PC-3 (cell line): ENCODE measurements around the gene RND1. TPM values are rescaled to one million over a fixed set of nuclear protein-coding genes. Genes with fewer than 3 reads are reported as not detected.
"Not testable (repeated sequence)": the region's sequence is repeated elsewhere in the genome, so short reads cannot be mapped to it uniquely, and the experiment has no call there.

Experiments used
- ATAC-seq: fragments of 200-7000 bp; cut with Tn5 transposase; 2 replicates; pipeline ENCODE4 v1.9.1; 2020; ENCODE audit warnings: mild to moderate bottlenecking, moderate library complexity
- BruUV-seq: library from RNA; stranded (reverse); fragments of 400-500 nt; replicated peaks from 2 replicates; lab custom pipeline; 2021; lab: Mats Ljungman, UMichigan
- CTCF ChIA-PET: fragments of 300-600 bp; sonication (Branson Sonifier 250); formaldehyde crosslinking; loops from one replicate; lab custom pipeline; 2022; ENCODE audit warnings: antibody characterized with exemption; lab: Charles Lee
- POLR2A ChIA-PET: fragments of 300-600 bp; sonication (Branson Sonifier 250); formaldehyde crosslinking; loops from one replicate; lab custom pipeline; 2022; ENCODE audit warnings: antibody characterized with exemption; ENCODE audit not compliant: unreplicated experiment; lab: Charles Lee
- DNase-seq: peaks from one replicate; pipeline ENCODE4 v3.0.0-alpha.2; 2015
- H2AFZ ChIP-seq: fragments of 300-600 bp; sonication (generic); 2 replicates; pipeline ENCODE4 v1.6.0; 2016; ENCODE audit warnings: antibody characterized with exemption, low read length
- H3F3A ChIP-seq: fragments of 300-600 bp; sonication (generic); one replicate; pipeline ENCODE4 v1.6.0; 2017; ENCODE audit warnings: antibody characterized with exemption, low read length, control low read depth, mild to moderate bottlenecking; ENCODE audit not compliant: unreplicated experiment
- H3K27ac ChIP-seq: fragments of 300-600 bp; sonication (generic); 2 replicates; pipeline ENCODE4 v1.5.1; 2016; ENCODE audit warnings: mild to moderate bottlenecking, low read length
- H3K27me3 ChIP-seq: fragments of 300-600 bp; sonication (generic); 2 replicates; pipeline ENCODE4 v1.6.1; 2016; ENCODE audit warnings: low read length, mixed read lengths
- H3K36me3 ChIP-seq: fragments of 300-600 bp; sonication (generic); 2 replicates; pipeline ENCODE4 v1.6.1; 2016; ENCODE audit warnings: low read depth, mixed run types, low read length, mixed read lengths
- H3K4me1 ChIP-seq: fragments of 300-600 bp; sonication (generic); 2 replicates; pipeline ENCODE4 v1.5.1; 2016; ENCODE audit warnings: low read length; ENCODE audit not compliant: insufficient read depth
- H3K4me2 ChIP-seq: fragments of 300-600 bp; sonication (generic); 2 replicates; pipeline ENCODE4 v1.6.0; 2016; ENCODE audit warnings: low read length
- H3K4me3 ChIP-seq: fragments of 300-600 bp; sonication (generic); 2 replicates; pipeline ENCODE4 v1.5.1; 2016; ENCODE audit warnings: mild to moderate bottlenecking, low read length, mixed read lengths
- H3K79me2 ChIP-seq: fragments of 300-600 bp; sonication (generic); 2 replicates; pipeline ENCODE4 v1.6.1; 2017; ENCODE audit warnings: low read length, mixed read lengths
- H3K9ac ChIP-seq: fragments of 300-600 bp; sonication (generic); 2 replicates; pipeline ENCODE4 v1.6.0; 2016; ENCODE audit warnings: mild to moderate bottlenecking, low read length
- H3K9me2 ChIP-seq: fragments of 300-600 bp; sonication (generic); replicated peaks from 2 replicates; pipeline ENCODE4 v1.6.1; 2016; ENCODE audit warnings: mixed run types, low read length, mixed read lengths
- H3K9me3 ChIP-seq: fragments of 300-600 bp; sonication (generic); 2 replicates; pipeline ENCODE4 v1.6.1; 2016; ENCODE audit warnings: low read length, mixed read lengths
- H4K20me1 ChIP-seq: fragments of 300-600 bp; sonication (generic); 2 replicates; pipeline ENCODE4 v1.6.1; 2016; ENCODE audit warnings: low read length, mixed read lengths
- CTCF ChIP-seq: fragments of 300-600 bp; sonication (generic); conservative IDR thresholded peaks from 2 replicates; pipeline ENCODE4 v1.5.1; 2017; ENCODE audit warnings: antibody characterized with exemption, low read depth, mild to moderate bottlenecking, low read length
- EZH2 ChIP-seq: fragments of 300-600 bp; sonication (generic); IDR thresholded peaks from one replicate; pipeline ENCODE4 v1.6.1; 2017; ENCODE audit warnings: antibody characterized with exemption, mild to moderate bottlenecking, low read length; ENCODE audit not compliant: unreplicated experiment
- EZH2phosphoT487 ChIP-seq: fragments of 300-600 bp; sonication (generic); IDR thresholded peaks from 2 replicates; pipeline ENCODE4 v1.6.1; 2018; ENCODE audit warnings: mild to moderate bottlenecking, antibody characterized with exemption, low read length, borderline replicate concordance
- intact Hi-C: fragments of 100-400 bp; cut with micrococcal nuclease; formaldehyde crosslinking; loops from 2 replicates; pipeline ENCODE4 v1.9.0; 2023
- total RNA-seq: library from RNA; depleted of rRNA; stranded (reverse); fragments of >200 nt; gene quantifications from 2 replicates; pipeline ENCODE4 v1.2.3, GENCODE V29; 2014

RND1 gene
- total RNA-seq, 1 experiment from 2014 or later: 8.3 TPM

- H2AFZ ChIP-seq: no peak overlapping the region
- H3K9me3 ChIP-seq: no peaks in the 10 kb centered on the region
- H3K27ac ChIP-seq: no peak overlapping the region
- POLR2A ChIA-PET: no interaction called here
- TF ChIP-seq EZH2 (no peak), EZH2phosphoT487 (no peak), CTCF (no peak)
- no peak overlapping the region for H3K4me2 ChIP-seq
- H3K4me3 ChIP-seq: no peak overlapping the region
- DNase-seq (no peak), ATAC-seq (no peak)
- no peaks in the 10 kb centered on the region for H3K27me3 ChIP-seq
- H4K20me1 ChIP-seq: no peaks in the 10 kb centered on the region
- H3K9me2 ChIP-seq: no peaks in the 10 kb centered on the region
- H3K79me2 ChIP-seq: peaks cover 6% of the 10 kb centered on the region
- BruUV-seq: no TSS peak
- CTCF ChIA-PET: no interaction called here
- intact Hi-C loops: no loop called here
- H3K4me1 ChIP-seq: peaks cover 8% of the 10 kb centered on the region; the same call in 1 of the 2 replicates
- no peak overlapping the region for H3K9ac ChIP-seq
- H3K36me3 ChIP-seq: no peaks in the 10 kb centered on the region
- H3F3A ChIP-seq: no peaks in the 10 kb centered on the region
These were observed 9.3 kb downstream of the RND1 start for GRCh38 chr12:48856379-48856778.

DNA sequence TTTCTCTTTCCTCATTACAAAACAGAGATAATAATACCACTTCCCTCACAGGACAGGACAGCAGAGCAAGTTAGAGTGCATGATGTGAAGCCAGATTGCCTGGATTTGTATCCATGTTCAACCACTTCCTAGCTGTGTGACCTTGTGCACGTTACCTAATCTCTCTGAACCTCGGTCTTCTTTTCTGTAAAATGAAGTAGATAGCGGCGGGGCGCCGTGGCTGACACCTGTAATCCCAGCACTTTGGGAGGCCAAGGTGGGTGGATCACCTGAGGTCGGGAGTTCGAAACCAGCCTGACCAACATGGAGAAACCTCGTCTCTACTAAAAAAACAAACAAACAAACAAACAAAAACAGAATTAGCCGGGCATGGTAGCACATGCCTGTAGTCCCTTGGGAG is 10.7 kb downstream of the RND1 start:
- H3K4me3 ChIP-seq, H3K27ac ChIP-seq, ATAC-seq, H3K36me3 ChIP-seq, H4K20me1 ChIP-seq, DNase-seq, H3F3A ChIP-seq, H3K4me2 ChIP-seq, POLR2A ChIA-PET, H3K9me3 ChIP-seq, H2AFZ ChIP-seq, CTCF ChIA-PET, H3K9ac ChIP-seq, BruUV-seq, H3K27me3 ChIP-seq, H3K9me2 ChIP-seq: not testable (repeated sequence)
- Histone ChIP-seq H3K4me1 (peaks cover 17% of the 10 kb centered on the region), H3K79me2 (peaks cover 20% of the 10 kb centered on the region)
- intact Hi-C loops: loop anchor here (5.0 kb wide), 1 partner anchor 127 kb away; no protein-coding TSS in a partner anchor

- H3K9ac ChIP-seq: no peak overlapping the region
- peaks cover 25% of the 10 kb centered on the region for H3K79me2 ChIP-seq
- no peak overlapping the region for H3K4me3 ChIP-seq
- no peaks in the 10 kb centered on the region for H3K9me3 ChIP-seq
- intact Hi-C loops: loop anchor here (5.0 kb wide), 1 partner anchor 128 kb away; no protein-coding TSS in a partner anchor
- TF ChIP-seq EZH2phosphoT487 (no peak), CTCF (no peak), EZH2 (no peak)
- CTCF ChIA-PET: no interaction called here
- no peaks in the 10 kb centered on the region for H3K27me3 ChIP-seq
- no peaks in the 10 kb centered on the region for H4K20me1 ChIP-seq
- DNase-seq (no peak), ATAC-seq (no peak)
- no peak overlapping the region for H3K27ac ChIP-seq
- H3K36me3 ChIP-seq: no peaks in the 10 kb centered on the region
- H3K4me1 ChIP-seq: peaks cover 17% of the 10 kb centered on the region
- no peak overlapping the region for H2AFZ ChIP-seq
- H3K4me2 ChIP-seq: no peak overlapping the region
- no peaks in the 10 kb centered on the region for H3F3A ChIP-seq
- BruUV-seq: no TSS peak
- no peaks in the 10 kb centered on the region for H3K9me2 ChIP-seq
- POLR2A ChIA-PET: no interaction called here
These were observed 11.2 kb downstream of the RND1 start for GRCh38 chr12:48854488-48854887.
